PC-3 (cell line): ENCODE results near the gene ADGRG3. TPM values are rescaled to one million over a fixed set of nuclear protein-coding genes. Genes with fewer than 3 reads are reported as not detected.

Experiments
- ATAC-seq: fragments of 200-7000 bp; cut with Tn5 transposase; 2 replicates; pipeline ENCODE4 v1.9.1; 2020; ENCODE audit warnings: mild to moderate bottlenecking, moderate library complexity
- BruUV-seq: library from RNA; stranded (reverse); fragments of 400-500 nt; replicated peaks from 2 replicates; lab custom pipeline; 2021; lab: Mats Ljungman, UMichigan
- CTCF ChIA-PET: fragments of 300-600 bp; sonication (Branson Sonifier 250); formaldehyde crosslinking; loops from one replicate; lab custom pipeline; 2022; ENCODE audit warnings: antibody characterized with exemption; lab: Charles Lee
- POLR2A ChIA-PET: fragments of 300-600 bp; sonication (Branson Sonifier 250); formaldehyde crosslinking; loops from one replicate; lab custom pipeline; 2022; ENCODE audit warnings: antibody characterized with exemption; ENCODE audit not compliant: unreplicated experiment; lab: Charles Lee
- DNase-seq: peaks from one replicate; pipeline ENCODE4 v3.0.0-alpha.2; 2015
- H2AFZ ChIP-seq: fragments of 300-600 bp; sonication (generic); 2 replicates; pipeline ENCODE4 v1.6.0; 2016; ENCODE audit warnings: antibody characterized with exemption, low read length
- H3F3A ChIP-seq: fragments of 300-600 bp; sonication (generic); one replicate; pipeline ENCODE4 v1.6.0; 2017; ENCODE audit warnings: antibody characterized with exemption, low read length, control low read depth, mild to moderate bottlenecking; ENCODE audit not compliant: unreplicated experiment
- H3K27ac ChIP-seq: fragments of 300-600 bp; sonication (generic); 2 replicates; pipeline ENCODE4 v1.5.1; 2016; ENCODE audit warnings: mild to moderate bottlenecking, low read length
- H3K27me3 ChIP-seq: fragments of 300-600 bp; sonication (generic); 2 replicates; pipeline ENCODE4 v1.6.1; 2016; ENCODE audit warnings: low read length, mixed read lengths
- H3K36me3 ChIP-seq: fragments of 300-600 bp; sonication (generic); 2 replicates; pipeline ENCODE4 v1.6.1; 2016; ENCODE audit warnings: low read depth, mixed run types, low read length, mixed read lengths
- H3K4me1 ChIP-seq: fragments of 300-600 bp; sonication (generic); 2 replicates; pipeline ENCODE4 v1.5.1; 2016; ENCODE audit warnings: low read length; ENCODE audit not compliant: insufficient read depth
- H3K4me2 ChIP-seq: fragments of 300-600 bp; sonication (generic); 2 replicates; pipeline ENCODE4 v1.6.0; 2016; ENCODE audit warnings: low read length
- H3K4me3 ChIP-seq: fragments of 300-600 bp; sonication (generic); 2 replicates; pipeline ENCODE4 v1.5.1; 2016; ENCODE audit warnings: mild to moderate bottlenecking, low read length, mixed read lengths
- H3K79me2 ChIP-seq: fragments of 300-600 bp; sonication (generic); 2 replicates; pipeline ENCODE4 v1.6.1; 2017; ENCODE audit warnings: low read length, mixed read lengths
- H3K9ac ChIP-seq: fragments of 300-600 bp; sonication (generic); 2 replicates; pipeline ENCODE4 v1.6.0; 2016; ENCODE audit warnings: mild to moderate bottlenecking, low read length
- H3K9me2 ChIP-seq: fragments of 300-600 bp; sonication (generic); replicated peaks from 2 replicates; pipeline ENCODE4 v1.6.1; 2016; ENCODE audit warnings: mixed run types, low read length, mixed read lengths
- H3K9me3 ChIP-seq: fragments of 300-600 bp; sonication (generic); 2 replicates; pipeline ENCODE4 v1.6.1; 2016; ENCODE audit warnings: low read length, mixed read lengths
- H4K20me1 ChIP-seq: fragments of 300-600 bp; sonication (generic); 2 replicates; pipeline ENCODE4 v1.6.1; 2016; ENCODE audit warnings: low read length, mixed read lengths
- EZH2 ChIP-seq: fragments of 300-600 bp; sonication (generic); IDR thresholded peaks from one replicate; pipeline ENCODE4 v1.6.1; 2017; ENCODE audit warnings: antibody characterized with exemption, mild to moderate bottlenecking, low read length; ENCODE audit not compliant: unreplicated experiment
- EZH2phosphoT487 ChIP-seq: fragments of 300-600 bp; sonication (generic); IDR thresholded peaks from 2 replicates; pipeline ENCODE4 v1.6.1; 2018; ENCODE audit warnings: mild to moderate bottlenecking, antibody characterized with exemption, low read length, borderline replicate concordance
- intact Hi-C: fragments of 100-400 bp; cut with micrococcal nuclease; formaldehyde crosslinking; loops from 2 replicates; pipeline ENCODE4 v1.9.0; 2023
- total RNA-seq: library from RNA; depleted of rRNA; stranded (reverse); fragments of >200 nt; gene quantifications from 2 replicates; pipeline ENCODE4 v1.2.3, GENCODE V29; 2014
- TF ChIP-seq, protein P1 (sequence below): fragments of 300-600 bp; sonication (generic); conservative IDR thresholded peaks from 2 replicates; pipeline ENCODE4 v1.5.1; 2017; ENCODE audit warnings: antibody characterized with exemption, low read depth, mild to moderate bottlenecking, low read length

Gene ADGRG3
- total RNA-seq, 1 experiment from 2014 or later: not detected

DNA sequence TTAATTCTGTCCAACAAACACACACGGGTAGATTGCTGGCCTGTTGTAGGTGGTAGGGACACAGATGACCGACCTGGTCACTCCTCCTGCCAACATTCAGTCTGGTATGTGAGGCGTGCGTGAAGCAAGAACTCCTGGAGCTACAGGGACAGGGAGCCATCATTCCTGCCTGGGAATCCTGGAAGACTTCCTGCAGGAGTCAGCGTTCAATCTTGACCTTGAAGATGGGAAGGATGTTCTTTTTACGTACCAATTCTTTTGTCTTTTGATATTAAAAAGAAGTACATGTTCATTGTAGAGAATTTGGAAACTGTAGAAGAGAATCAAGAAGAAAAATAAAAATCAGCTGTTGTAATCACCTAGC, 3.5 kb upstream of the ADGRG3 start:
- Histone ChIP-seq H3K4me2 (no peak overlapping the region), H3K9me2 (no peaks in the 10 kb centered on the region), H3K4me1 (no peaks in the 10 kb centered on the region), H3K9ac (no peak overlapping the region), H2AFZ (no peak overlapping the region), H3K79me2 (no peaks in the 10 kb centered on the region), H3F3A (no peaks in the 10 kb centered on the region), H3K4me3 (no peak overlapping the region), H4K20me1 (no peaks in the 10 kb centered on the region), H3K9me3 (no peaks in the 10 kb centered on the region), H3K36me3 (no peaks in the 10 kb centered on the region), H3K27ac (no peak overlapping the region), H3K27me3 (no peaks in the 10 kb centered on the region)
- ATAC-seq (no peak), DNase-seq (no peak)
- ChIA-PET CTCF (interaction anchor here (0.6 kb wide), 1 partner anchor 42 kb away, joined by 8 read pairs; no protein-coding TSS in a partner anchor), POLR2A (no interaction called here)
- TF ChIP-seq EZH2: no peak
- no TSS peak for BruUV-seq
- intact Hi-C loops: no loop called here

DNA sequence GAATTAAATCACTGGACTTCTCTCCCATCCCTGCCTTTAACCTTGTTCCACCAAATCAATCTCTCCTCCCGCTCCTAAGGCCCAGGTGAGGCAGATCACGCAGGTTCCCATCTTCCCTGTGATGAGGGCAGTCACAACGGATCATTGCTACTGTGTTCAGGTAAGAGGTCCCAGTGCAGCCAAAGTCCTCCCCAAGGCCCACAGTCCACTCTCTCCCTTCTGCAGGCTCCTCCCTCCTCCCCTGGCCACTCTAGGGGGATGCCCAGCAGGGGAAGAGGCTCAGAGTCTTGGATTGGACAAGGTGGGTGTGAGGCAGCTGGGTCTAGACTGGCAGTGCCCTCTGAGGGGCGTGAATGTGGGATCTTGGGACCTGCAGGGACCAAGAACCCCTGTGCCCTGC, 2.6 kb upstream of the ADGRG3 start:
- Histone ChIP-seq H3K9me3 (no peaks in the 10 kb centered on the region), H3K9me2 (no peaks in the 10 kb centered on the region), H3K4me2 (no peak overlapping the region), H3K4me3 (no peak overlapping the region), H3K27ac (no peak overlapping the region), H3K36me3 (no peaks in the 10 kb centered on the region), H3K9ac (no peak overlapping the region), H3K79me2 (no peaks in the 10 kb centered on the region), H3K27me3 (no peaks in the 10 kb centered on the region), H3K4me1 (no peaks in the 10 kb centered on the region), H2AFZ (no peak overlapping the region), H4K20me1 (no peaks in the 10 kb centered on the region), H3F3A (no peaks in the 10 kb centered on the region)
- ChIA-PET POLR2A (no interaction called here), CTCF (no interaction called here)
- TF ChIP-seq EZH2phosphoT487 (no peak), EZH2 (no peak)
- TF ChIP-seq, protein P1, sequence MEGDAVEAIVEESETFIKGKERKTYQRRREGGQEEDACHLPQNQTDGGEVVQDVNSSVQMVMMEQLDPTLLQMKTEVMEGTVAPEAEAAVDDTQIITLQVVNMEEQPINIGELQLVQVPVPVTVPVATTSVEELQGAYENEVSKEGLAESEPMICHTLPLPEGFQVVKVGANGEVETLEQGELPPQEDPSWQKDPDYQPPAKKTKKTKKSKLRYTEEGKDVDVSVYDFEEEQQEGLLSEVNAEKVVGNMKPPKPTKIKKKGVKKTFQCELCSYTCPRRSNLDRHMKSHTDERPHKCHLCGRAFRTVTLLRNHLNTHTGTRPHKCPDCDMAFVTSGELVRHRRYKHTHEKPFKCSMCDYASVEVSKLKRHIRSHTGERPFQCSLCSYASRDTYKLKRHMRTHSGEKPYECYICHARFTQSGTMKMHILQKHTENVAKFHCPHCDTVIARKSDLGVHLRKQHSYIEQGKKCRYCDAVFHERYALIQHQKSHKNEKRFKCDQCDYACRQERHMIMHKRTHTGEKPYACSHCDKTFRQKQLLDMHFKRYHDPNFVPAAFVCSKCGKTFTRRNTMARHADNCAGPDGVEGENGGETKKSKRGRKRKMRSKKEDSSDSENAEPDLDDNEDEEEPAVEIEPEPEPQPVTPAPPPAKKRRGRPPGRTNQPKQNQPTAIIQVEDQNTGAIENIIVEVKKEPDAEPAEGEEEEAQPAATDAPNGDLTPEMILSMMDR: no peak
- no TSS peak for BruUV-seq
- ATAC-seq (no peak), DNase-seq (no peak)
- intact Hi-C loops: no loop called here

DNA sequence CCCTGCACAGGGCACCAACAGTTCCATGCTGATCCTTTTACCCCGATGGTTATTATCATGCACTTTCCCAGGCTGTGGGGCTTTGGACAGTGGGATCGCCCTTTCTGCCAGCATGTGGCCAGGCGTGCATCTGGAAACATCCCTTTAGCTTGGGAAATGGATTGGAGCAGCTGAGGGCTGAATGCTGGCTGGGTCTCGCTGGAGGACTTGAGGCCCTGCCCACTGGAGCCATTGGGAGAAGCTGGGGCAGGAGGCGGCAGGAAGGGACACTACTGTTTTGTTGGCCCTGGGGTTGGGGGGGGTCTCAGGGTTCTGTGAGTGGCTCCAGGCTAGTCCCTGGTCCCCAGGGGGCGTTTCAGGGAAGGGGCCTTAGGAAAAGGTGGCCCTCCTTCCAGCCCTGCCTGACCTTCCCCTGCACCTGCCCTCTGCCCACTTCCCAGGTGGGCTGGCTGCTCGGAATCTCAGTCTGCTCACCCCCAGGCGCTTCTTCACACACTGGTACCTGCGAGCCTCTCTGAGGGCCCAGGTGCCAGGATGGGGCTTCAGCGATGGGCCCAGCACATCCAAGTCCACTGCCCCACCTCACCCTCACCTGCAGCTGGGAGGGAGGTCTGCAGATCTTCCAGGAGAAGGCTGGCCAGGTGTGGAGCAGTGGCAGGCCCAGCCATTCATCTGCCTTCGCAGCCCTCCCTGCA, 1.6 kb upstream of the ADGRG3 start:
- H3K4me3 ChIP-seq: no peak overlapping the region
- no peak overlapping the region for H3K9ac ChIP-seq
- H4K20me1 ChIP-seq: no peaks in the 10 kb centered on the region
- ChIA-PET POLR2A (no interaction called here), CTCF (no interaction called here)
- no peak overlapping the region for H3K4me2 ChIP-seq
- no peak for DNase-seq
- no peak for ATAC-seq
- H2AFZ ChIP-seq: no peak overlapping the region
- H3K27me3 ChIP-seq: no peaks in the 10 kb centered on the region
- H3F3A ChIP-seq: no peaks in the 10 kb centered on the region
- H3K36me3 ChIP-seq: no peaks in the 10 kb centered on the region
- no peaks in the 10 kb centered on the region for H3K9me3 ChIP-seq
- H3K27ac ChIP-seq: no peak overlapping the region
- no peaks in the 10 kb centered on the region for H3K79me2 ChIP-seq
- intact Hi-C loops: no loop called here
- H3K4me1 ChIP-seq: no peaks in the 10 kb centered on the region
- BruUV-seq: no TSS peak
- no peaks in the 10 kb centered on the region for H3K9me2 ChIP-seq
- TF ChIP-seq, protein P1: no peak
- TF ChIP-seq EZH2phosphoT487 (no peak), EZH2 (no peak)
